ENCODE measurements around the gene TLE1. TPM values are rescaled to one million over a fixed set of nuclear protein-coding genes. Genes with fewer than 3 reads are reported as not detected.

The TLE1 gene
- total and polyA plus RNA-seq, 2 experiments from 2014 or later: 100 to 117 TPM

GRCh38 chr9:81650586-81651515, 38.5 kb downstream of the TLE1 start:
- H3K9me3 ChIP-seq (ENCODE audit: low read depth): no peaks in the 10 kb centered on the region
- H2AFZ ChIP-seq: no peak overlapping the region
- H3K4me2 ChIP-seq: no peak overlapping the region
- H3K4me3 ChIP-seq: no peak overlapping the region
- H3K27ac ChIP-seq: no peak overlapping the region
- DNase-seq (ENCODE audit: low spot score): no peak
- 73% methylated on average over 8 of the region's 8 CpGs for WGBS (ENCODE audit: low lambda C conversion rate, missing lambda C conversion rate)
- H3K36me3 ChIP-seq (replicated peaks; ENCODE audit: insufficient read depth, low read depth): peaks cover 7% of the 10 kb centered on the region
- peaks cover 92% of the 10 kb centered on the region for H3K79me2 ChIP-seq
- peaks cover 16% of the 10 kb centered on the region for H3K4me1 ChIP-seq (ENCODE audit: insufficient read depth)
- TF ChIP-seq EZH2phosphoT487 (IDR thresholded peaks at IDR 0.05; ENCODE audit: low read depth, severe bottlenecking, unreplicated experiment) (no peak), EZH2 (IDR thresholded peaks at IDR 0.05; ENCODE audit: borderline replicate concordance) (no peak), CTCF (IDR thresholded peaks at IDR 0.05; ENCODE audit: poor library complexity) (no peak)
- no peaks in the 10 kb centered on the region for H3K9me2 ChIP-seq (replicated peaks; ENCODE audit: insufficient read depth)
- H3K27me3 ChIP-seq: no peaks in the 10 kb centered on the region
- H4K20me1 ChIP-seq (ENCODE audit: insufficient read depth, poor library complexity, severe bottlenecking): peaks cover 64% of the 10 kb centered on the region

DNA sequence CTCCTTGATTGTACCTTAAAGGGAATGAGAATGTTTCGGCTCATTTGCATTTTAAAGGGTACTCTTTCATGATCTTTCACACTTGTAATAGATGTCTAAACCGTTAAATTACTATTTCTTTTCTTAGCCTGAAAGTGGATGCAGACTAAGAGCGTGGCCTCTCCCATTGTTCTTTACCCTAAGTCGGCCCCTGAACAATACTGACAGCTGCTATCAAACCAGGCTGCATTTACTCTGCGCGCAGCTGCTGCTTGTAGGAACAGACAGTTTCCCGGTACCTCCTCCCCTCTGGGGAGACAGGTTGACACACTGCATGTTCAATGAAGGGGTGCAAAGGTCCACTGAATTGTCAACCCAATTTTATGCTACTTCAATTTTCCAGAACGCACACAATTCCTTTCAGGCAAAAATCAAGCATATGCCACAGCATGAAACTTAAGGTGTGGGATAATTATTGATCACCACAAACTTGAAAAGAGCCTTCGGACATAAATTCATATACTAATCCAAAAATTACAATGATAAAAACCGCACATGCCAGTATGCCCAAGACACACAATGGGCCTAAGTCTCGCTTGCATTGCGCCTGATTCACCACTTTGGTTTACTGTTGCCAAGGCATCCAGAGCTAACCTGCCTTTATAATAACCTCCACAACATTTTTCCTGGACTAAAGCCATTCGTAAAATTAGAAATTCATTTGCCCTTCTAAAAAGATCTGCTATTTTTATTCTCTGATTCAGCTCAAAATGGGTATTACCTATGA, 39.7 kb downstream of the TLE1 start:
- WGBS (ENCODE audit: low lambda C conversion rate, missing lambda C conversion rate): 76% methylated on average over 13 of the region's 13 CpGs
- DNase-seq (ENCODE audit: low spot score): no peak
- Histone ChIP-seq H2AFZ (no peak overlapping the region), H3K9me3 (ENCODE audit: low read depth) (no peaks in the 10 kb centered on the region), H3K9me2 (replicated peaks; ENCODE audit: insufficient read depth) (no peaks in the 10 kb centered on the region), H3K4me1 (ENCODE audit: insufficient read depth) (peaks cover 9% of the 10 kb centered on the region), H3K27ac (no peak overlapping the region), H4K20me1 (ENCODE audit: insufficient read depth, poor library complexity, severe bottlenecking) (peaks cover 53% of the 10 kb centered on the region), H3K27me3 (no peaks in the 10 kb centered on the region), H3K36me3 (replicated peaks; ENCODE audit: insufficient read depth, low read depth) (peaks cover 7% of the 10 kb centered on the region), H3K4me3 (no peak overlapping the region), H3K4me2 (no peak overlapping the region), H3K79me2 (peaks cover 91% of the 10 kb centered on the region)
- no peak for TF ChIP-seq CTCF (IDR thresholded peaks at IDR 0.05; ENCODE audit: poor library complexity)
- no peak for TF ChIP-seq EZH2phosphoT487 (IDR thresholded peaks at IDR 0.05; ENCODE audit: low read depth, severe bottlenecking, unreplicated experiment)
- no peak for TF ChIP-seq EZH2 (IDR thresholded peaks at IDR 0.05; ENCODE audit: borderline replicate concordance)

DNA sequence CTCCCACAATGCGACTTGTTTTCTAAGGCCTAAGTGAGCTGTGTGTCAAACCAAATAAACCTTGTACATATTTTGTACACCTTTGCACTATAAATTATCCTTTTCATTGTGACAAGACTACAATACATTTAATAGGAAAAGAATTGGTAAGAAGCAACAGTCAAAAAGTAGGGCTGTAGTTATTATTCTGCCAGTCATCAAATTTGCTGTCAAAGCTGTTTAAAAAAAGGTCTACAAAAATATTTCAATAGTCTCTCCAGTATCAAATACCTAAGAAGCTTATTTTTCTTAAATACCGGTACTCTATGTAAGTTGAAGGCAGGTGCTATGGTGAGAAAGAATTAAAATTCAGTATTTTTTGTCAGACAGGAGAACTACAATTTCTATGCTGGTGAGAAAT, 40.5 kb downstream of the TLE1 start:
- no peak for TF ChIP-seq EZH2 (IDR thresholded peaks at IDR 0.05; ENCODE audit: borderline replicate concordance)
- no peak for TF ChIP-seq CTCF (IDR thresholded peaks at IDR 0.05; ENCODE audit: poor library complexity)
- TF ChIP-seq EZH2phosphoT487 (IDR thresholded peaks at IDR 0.05; ENCODE audit: low read depth, severe bottlenecking, unreplicated experiment): no peak
- Histone ChIP-seq H3K4me1 (ENCODE audit: insufficient read depth) (peaks cover 9% of the 10 kb centered on the region), H3K9me2 (replicated peaks; ENCODE audit: insufficient read depth) (no peaks in the 10 kb centered on the region), H3K36me3 (replicated peaks; ENCODE audit: insufficient read depth, low read depth) (peaks cover 7% of the 10 kb centered on the region), H3K4me2 (no peak overlapping the region), H3K9me3 (ENCODE audit: low read depth) (no peaks in the 10 kb centered on the region), H3K27ac (no peak overlapping the region), H2AFZ (no peak overlapping the region), H3K79me2 (peaks cover 91% of the 10 kb centered on the region), H3K27me3 (no peaks in the 10 kb centered on the region), H3K4me3 (no peak overlapping the region), H4K20me1 (ENCODE audit: insufficient read depth, poor library complexity, severe bottlenecking) (peaks cover 54% of the 10 kb centered on the region)
- no peak for DNase-seq (ENCODE audit: low spot score)
- 94% methylated on average over 2 of the region's 2 CpGs for WGBS (ENCODE audit: low lambda C conversion rate, missing lambda C conversion rate)

Data from hepatocyte (in vitro differentiated cells).